Glomerular visceral epithelial cell (primary cell): ENCODE measurements around the gene PERP.
"Not testable (repeated sequence)": the region's sequence is repeated elsewhere in the genome, so short reads cannot be mapped to it uniquely, and the experiment has no call there.

Source experiments
- DNase-seq: peaks from one replicate; pipeline ENCODE4 v3.0.0-alpha.2; 2016; ENCODE audit errors: extremely low spot score

The PERP gene

GRCh38 chr6:138105446-138105845, 1.8 kb downstream of the PERP start:
- DNase-seq = no peak

- DNase-seq = no peak
Observed at GRCh38 chr6:138104618-138105213, 2.5 kb downstream of the PERP start.

- DNase-seq = no peak
Observed at GRCh38 chr6:138103871-138104270, 3.3 kb downstream of the PERP start.

GRCh38 chr6:138101946-138102731, 5.1 kb downstream of the PERP start:
- no peak for DNase-seq

- peak; percentile 21 for DNase-seq
Observed at GRCh38 chr6:138099832-138100231, 7.4 kb downstream of the PERP start.

GRCh38 chr6:138098306-138098705, 8.9 kb downstream of the PERP start:
- no peak for DNase-seq

GRCh38 chr6:138094260-138094659, 13.0 kb downstream of the PERP start:
- DNase-seq = no peak

- DNase-seq = no peak
Observed at GRCh38 chr6:138093632-138094031, 13.6 kb downstream of the PERP start.

- no peak for DNase-seq
Observed at GRCh38 chr6:138092686-138093085, 14.5 kb downstream of the PERP start.

- DNase-seq = no peak
Observed at GRCh38 chr6:138089325-138089724, 17.9 kb downstream of the PERP start.

- peak; percentile 9 for DNase-seq
Observed at GRCh38 chr6:138088326-138088762, 18.9 kb downstream of the PERP start.

- DNase-seq = no peak
Observed at GRCh38 chr6:138087593-138088325, 19.5 kb downstream of the PERP start.

GRCh38 chr6:138086573-138087196, 20.5 kb downstream of the PERP start:
- peak; percentile 4 for DNase-seq

GRCh38 chr6:138085839-138086222, 21.4 kb downstream of the PERP start:
- no peak for DNase-seq

- no peak for DNase-seq
Observed at GRCh38 chr6:138084904-138085838, 22.0 kb downstream of the PERP start.

GRCh38 chr6:138082232-138082631, 25.0 kb downstream of the PERP start:
- DNase-seq = no peak

- not testable (repeated sequence) for DNase-seq
Observed at GRCh38 chr6:138079556-138079955, 27.7 kb downstream of the PERP start.

- no peak for DNase-seq
Observed at GRCh38 chr6:138078491-138078890, 28.7 kb downstream of the PERP start.

- DNase-seq = no peak
Observed at GRCh38 chr6:138073264-138073663, 34.0 kb downstream of the PERP start.

GRCh38 chr6:138063726-138064125, 43.5 kb downstream of the PERP start:
- no peak for DNase-seq

GRCh38 chr6:138054982-138055381, 52.2 kb downstream of the PERP start:
- DNase-seq = no peak
